OCI-LY3 (cell line): ENCODE results near the gene MAP1B.

Experiments
- H2AFZ ChIP-seq: fragments of 200-600, 300-600 bp; shearing (Covaris generic); 2 replicates; pipeline ENCODE4 v1.6.0; 2014; ENCODE audit warnings: antibody characterized with exemption, low read depth, low read length
- H3K27ac ChIP-seq: fragments of 200-600, 300-600 bp; sonication (generic); 2 replicates; pipeline ENCODE4 v1.5.1; 2014; ENCODE audit warnings: mild to moderate bottlenecking, low read length, moderate library complexity, mixed read lengths
- H3K27me3 ChIP-seq: fragments of 200-600, 300-600 bp; sonication (generic); 2 replicates; pipeline ENCODE4 v1.6.1; 2014; ENCODE audit warnings: low read depth, low read length, mixed read lengths
- H3K36me3 ChIP-seq: fragments of 200-600, 300-600 bp; sonication (generic); replicated peaks from 2 replicates; pipeline ENCODE3; 2014; ENCODE audit warnings: low read depth, low read length, mixed read lengths
- H3K4me1 ChIP-seq: fragments of 300-600, 200-600 bp; sonication (generic); 2 replicates; pipeline ENCODE4 v1.6.1; 2014; ENCODE audit warnings: low read length, mixed read lengths
- H3K4me2 ChIP-seq: fragments of 200-600, 300-600 bp; sonication (generic); 2 replicates; pipeline ENCODE4 v1.6.1; 2014; ENCODE audit warnings: low read length, mixed read lengths
- H3K4me3 ChIP-seq: fragments of 300-600, 200-600 bp; sonication (generic); 2 replicates; pipeline ENCODE4 v1.5.1; 2014; ENCODE audit warnings: antibody characterized with exemption, mild to moderate bottlenecking, low read length, moderate library complexity
- H3K79me2 ChIP-seq: fragments of 300-600, 200-600 bp; shearing (Covaris generic); 2 replicates; pipeline ENCODE4 v1.6.1; 2014; ENCODE audit warnings: mild to moderate bottlenecking, low read length, mixed read lengths
- H3K9ac ChIP-seq: fragments of 300-600, 200-600 bp; shearing (Covaris generic); 2 replicates; pipeline ENCODE4 v1.6.0; 2014; ENCODE audit warnings: mild to moderate bottlenecking, low read length, moderate library complexity
- H3K9me3 ChIP-seq: fragments of 200-600, 300-600 bp; shearing (Covaris generic); 2 replicates; pipeline ENCODE4 v1.6.1; 2014; ENCODE audit warnings: low read length, mixed read lengths; ENCODE audit not compliant: insufficient read depth
- H4K20me1 ChIP-seq: fragments of 200-600, 300-600 bp; sonication (generic); 2 replicates; pipeline ENCODE4 v1.6.1; 2016; ENCODE audit warnings: low read length, mixed read lengths; ENCODE audit not compliant: insufficient read depth
- EZH2phosphoT487 ChIP-seq: fragments of 200-600 bp; shearing (Covaris generic); IDR thresholded peaks from 2 replicates; pipeline ENCODE4 v1.6.1; 2018; ENCODE audit warnings: antibody characterized with exemption, mixed run types, low read depth
- TF ChIP-seq, protein P1 (sequence below): fragments of 200-600, 300-600 bp; sonication (generic); IDR thresholded peaks from 2 replicates; pipeline ENCODE4 v1.5.1; 2014; ENCODE audit warnings: antibody characterized with exemption, low read length, low read depth

Gene MAP1B

DNA sequence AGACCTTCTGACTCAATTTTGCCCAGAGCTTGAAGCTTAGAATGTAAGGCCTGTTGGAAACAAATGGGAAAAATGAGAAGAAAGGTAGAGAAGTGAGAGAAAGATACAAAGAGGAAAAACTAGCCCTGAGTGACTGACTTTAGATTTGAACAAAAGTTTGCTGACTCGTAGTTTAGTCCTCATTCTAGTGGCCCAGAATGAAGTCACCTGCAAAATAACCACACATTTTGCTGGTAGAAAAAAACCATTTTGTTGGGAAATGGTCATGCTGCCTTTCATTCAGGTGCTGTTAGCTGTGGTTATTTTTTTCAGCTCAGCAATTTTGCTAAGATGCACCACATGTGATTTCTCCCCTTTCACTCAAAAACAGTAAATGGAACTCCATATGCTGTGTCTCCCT is 113.8 kb downstream of the MAP1B start:
- Histone ChIP-seq H3K79me2 (no peaks in the 10 kb centered on the region), H3K9ac (no peak overlapping the region), H3K4me1 (no peaks in the 10 kb centered on the region), H3K36me3 (peaks cover 34% of the 10 kb centered on the region), H3K4me3 (no peak overlapping the region), H3K27ac (no peak overlapping the region), H3K4me2 (no peak overlapping the region), H3K9me3 (no peaks in the 10 kb centered on the region), H3K27me3 (no peaks in the 10 kb centered on the region), H2AFZ (no peak overlapping the region), H4K20me1 (no peaks in the 10 kb centered on the region)
- TF ChIP-seq EZH2phosphoT487 = no peak
- TF ChIP-seq, protein P1, sequence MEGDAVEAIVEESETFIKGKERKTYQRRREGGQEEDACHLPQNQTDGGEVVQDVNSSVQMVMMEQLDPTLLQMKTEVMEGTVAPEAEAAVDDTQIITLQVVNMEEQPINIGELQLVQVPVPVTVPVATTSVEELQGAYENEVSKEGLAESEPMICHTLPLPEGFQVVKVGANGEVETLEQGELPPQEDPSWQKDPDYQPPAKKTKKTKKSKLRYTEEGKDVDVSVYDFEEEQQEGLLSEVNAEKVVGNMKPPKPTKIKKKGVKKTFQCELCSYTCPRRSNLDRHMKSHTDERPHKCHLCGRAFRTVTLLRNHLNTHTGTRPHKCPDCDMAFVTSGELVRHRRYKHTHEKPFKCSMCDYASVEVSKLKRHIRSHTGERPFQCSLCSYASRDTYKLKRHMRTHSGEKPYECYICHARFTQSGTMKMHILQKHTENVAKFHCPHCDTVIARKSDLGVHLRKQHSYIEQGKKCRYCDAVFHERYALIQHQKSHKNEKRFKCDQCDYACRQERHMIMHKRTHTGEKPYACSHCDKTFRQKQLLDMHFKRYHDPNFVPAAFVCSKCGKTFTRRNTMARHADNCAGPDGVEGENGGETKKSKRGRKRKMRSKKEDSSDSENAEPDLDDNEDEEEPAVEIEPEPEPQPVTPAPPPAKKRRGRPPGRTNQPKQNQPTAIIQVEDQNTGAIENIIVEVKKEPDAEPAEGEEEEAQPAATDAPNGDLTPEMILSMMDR = no peak

DNA sequence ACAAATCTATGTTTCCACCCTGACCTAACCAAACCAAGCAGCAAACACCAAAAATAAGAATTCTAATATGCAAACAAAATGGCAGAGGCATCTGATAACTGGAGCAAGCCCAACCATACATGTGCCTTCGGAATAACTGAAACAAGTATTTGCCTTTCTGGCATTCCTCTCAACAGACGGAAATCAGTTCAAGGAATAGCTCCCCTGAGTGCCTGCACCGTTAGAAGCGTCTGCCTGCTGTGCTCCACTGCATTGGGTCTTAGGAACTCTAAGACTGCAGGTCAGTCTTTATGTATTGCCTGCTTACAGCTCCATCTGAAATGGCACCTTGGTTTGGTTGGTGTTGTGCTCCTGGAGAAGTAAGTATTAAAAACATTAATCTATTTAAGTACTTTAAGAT is 114.3 kb downstream of the MAP1B start:
- Histone ChIP-seq H3K4me3 (no peak overlapping the region), H4K20me1 (no peaks in the 10 kb centered on the region), H3K27ac (no peak overlapping the region), H3K9ac (no peak overlapping the region), H3K9me3 (no peaks in the 10 kb centered on the region), H3K36me3 (peaks cover 38% of the 10 kb centered on the region), H3K27me3 (no peaks in the 10 kb centered on the region), H3K79me2 (no peaks in the 10 kb centered on the region), H2AFZ (no peak overlapping the region), H3K4me1 (no peaks in the 10 kb centered on the region), H3K4me2 (no peak overlapping the region)
- TF ChIP-seq, protein P1 = no peak
- TF ChIP-seq EZH2phosphoT487 = no peak

DNA sequence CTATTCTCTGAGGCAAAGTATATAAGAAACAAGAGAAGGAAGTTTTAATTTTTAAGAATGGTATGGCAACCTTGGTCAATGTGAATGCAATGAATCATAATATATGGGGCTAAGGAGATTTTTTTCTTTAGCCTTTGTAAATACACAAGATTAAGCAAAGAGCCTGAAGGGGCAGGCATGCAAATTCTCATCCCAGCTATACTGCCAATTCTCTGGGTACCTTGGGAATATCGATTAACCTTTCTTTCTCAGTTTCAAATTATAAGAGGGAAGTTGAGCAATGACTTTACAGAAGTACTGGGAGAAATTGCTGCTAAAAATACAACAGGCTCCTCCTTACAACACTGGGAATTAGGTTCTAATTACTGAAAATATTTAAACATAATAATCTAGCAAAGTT is 115.2 kb downstream of the MAP1B start:
- Histone ChIP-seq H4K20me1 (no peaks in the 10 kb centered on the region), H3K4me2 (no peak overlapping the region), H3K9ac (no peak overlapping the region), H3K36me3 (peaks cover 40% of the 10 kb centered on the region), H3K79me2 (no peaks in the 10 kb centered on the region), H3K4me1 (no peaks in the 10 kb centered on the region), H3K4me3 (no peak overlapping the region), H2AFZ (no peak overlapping the region), H3K27me3 (no peaks in the 10 kb centered on the region), H3K27ac (no peak overlapping the region), H3K9me3 (no peaks in the 10 kb centered on the region)
- TF ChIP-seq, protein P1 = no peak
- TF ChIP-seq EZH2phosphoT487 = no peak

DNA sequence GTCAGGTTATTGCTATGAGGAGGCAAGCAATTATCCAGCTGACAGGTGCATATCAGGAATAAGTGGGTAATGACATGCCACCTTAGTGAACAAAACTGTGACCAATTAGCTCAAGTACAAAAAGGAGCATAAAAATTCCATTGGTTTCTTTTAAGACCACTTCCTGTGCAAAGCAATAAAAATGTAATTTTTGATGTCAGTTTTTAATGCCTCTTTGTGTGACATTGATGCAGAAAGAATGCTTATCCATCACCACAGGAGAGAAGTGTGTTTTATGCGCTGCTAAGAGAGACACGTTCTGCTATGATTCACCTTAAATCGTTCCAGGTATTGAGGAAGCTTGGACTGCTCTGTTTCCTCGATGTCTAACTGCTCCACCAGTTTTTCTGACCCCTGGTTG is 116.1 kb downstream of the MAP1B start:
- H4K20me1 ChIP-seq = no peaks in the 10 kb centered on the region
- TF ChIP-seq, protein P1 = no peak
- TF ChIP-seq EZH2phosphoT487 = no peak
- H3K36me3 ChIP-seq = peaks cover 34% of the 10 kb centered on the region
- H3K4me3 ChIP-seq = no peak overlapping the region
- H3K27ac ChIP-seq = no peak overlapping the region
- no peak overlapping the region for H3K9ac ChIP-seq
- no peak overlapping the region for H2AFZ ChIP-seq
- no peaks in the 10 kb centered on the region for H3K4me1 ChIP-seq
- no peaks in the 10 kb centered on the region for H3K27me3 ChIP-seq
- no peaks in the 10 kb centered on the region for H3K79me2 ChIP-seq
- H3K9me3 ChIP-seq = no peaks in the 10 kb centered on the region
- H3K4me2 ChIP-seq = no peak overlapping the region
